Activated effector memory CD4-positive, alpha-beta T cell treated with anti-CD3 and anti-CD28 coated beads, Interleukin-2, amount 50 U/mL, for 16 hours (primary cell): ENCODE measurements around the gene IQCF5.
"Not testable (repeated sequence)": the region's sequence is repeated elsewhere in the genome, so short reads cannot be mapped to it uniquely, and the experiment has no call there.

ENCODE experiments used
- DNase-seq: peaks from one replicate; pipeline ENCODE4 v3.0.0-alpha.2; 2020

IQCF5 gene

DNA sequence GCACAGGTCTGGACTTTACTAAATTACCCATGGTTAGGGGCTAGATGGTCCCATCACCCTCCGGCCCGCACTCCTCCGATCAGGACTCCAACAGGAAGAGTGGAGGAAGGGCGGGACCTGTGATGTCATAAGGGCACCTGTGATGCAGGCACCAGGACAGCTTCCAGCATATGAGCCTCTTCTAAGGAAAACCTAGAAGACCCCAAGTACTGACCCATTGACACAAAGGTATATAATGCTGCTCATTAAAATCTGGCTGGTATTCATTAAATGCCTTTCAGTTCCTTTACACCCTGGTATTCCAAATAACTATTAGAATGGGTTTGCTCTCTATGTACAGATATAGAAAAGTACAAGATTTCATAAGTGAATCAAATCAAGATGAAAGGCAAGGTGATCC is at the start of gene IQCF5:
IQCF5 (minus strand) TSS at position 101 of the 400 bp plus-strand sequence; CDS start at position 31, 70 bp downstream.
- DNase-seq, result no peak

DNA sequence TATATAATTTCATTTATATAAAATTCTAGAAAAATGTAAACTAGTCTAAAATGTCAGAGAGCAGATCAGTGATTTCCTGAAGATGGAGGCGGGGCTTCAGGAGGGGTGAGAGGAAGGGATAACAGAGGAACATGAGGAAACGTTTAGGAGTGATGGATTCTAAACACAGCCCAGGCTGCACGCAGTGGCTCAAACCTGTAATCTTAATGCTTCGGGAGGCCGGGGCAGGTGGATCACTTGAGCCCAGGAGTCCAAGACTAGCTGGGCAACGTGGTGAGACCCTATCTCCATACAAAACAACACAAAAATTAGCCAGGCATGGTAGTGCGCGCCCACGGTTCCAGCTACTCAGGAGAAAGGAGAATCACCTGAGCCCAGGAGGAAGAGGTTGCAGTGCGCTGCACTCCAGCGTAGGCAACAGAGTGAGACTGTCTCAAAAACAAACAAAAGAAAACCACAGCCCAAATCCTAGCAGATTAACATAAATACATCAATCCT is 45.7 kb upstream of the IQCF5 start:
- DNase-seq, result peak; percentile 51

DNA sequence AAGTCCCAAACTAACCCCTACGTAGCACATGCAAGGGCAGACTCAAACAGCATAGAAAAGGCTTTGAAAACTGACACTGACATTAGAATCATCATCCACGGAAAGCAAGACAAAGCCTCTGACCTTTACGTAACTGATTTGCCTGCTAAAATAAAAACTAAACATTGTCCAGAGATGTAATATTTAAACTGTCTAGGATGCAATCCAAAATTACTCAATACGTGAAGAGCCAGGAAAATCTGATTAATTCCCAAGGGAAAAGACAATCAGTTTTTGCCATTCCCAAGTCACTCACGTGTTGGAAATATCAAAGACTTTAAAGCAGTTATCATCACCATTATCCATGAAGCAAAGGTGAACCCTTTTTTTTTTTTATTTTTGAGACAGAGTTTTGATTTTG is 41.0 kb upstream of the IQCF5 start:
- DNase-seq, result no peak

DNA sequence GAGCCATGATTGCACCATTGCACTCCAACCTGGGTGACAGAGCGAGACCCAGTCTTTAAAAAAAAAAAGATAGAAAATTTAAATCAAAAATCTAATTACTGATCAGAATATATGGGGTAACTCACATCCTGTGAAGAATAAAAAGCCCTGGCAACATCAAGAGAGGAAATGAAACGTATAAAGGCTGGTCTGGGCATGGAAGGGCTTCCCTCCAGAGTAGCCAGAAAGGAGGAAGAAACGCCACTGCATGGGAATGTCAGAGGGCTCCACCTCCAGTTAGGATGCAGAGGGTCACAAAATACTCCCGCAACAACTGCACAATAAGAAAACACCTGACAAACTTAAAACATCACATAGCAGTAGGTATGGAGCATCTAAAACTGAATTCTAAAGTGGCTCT is 32.6 kb upstream of the IQCF5 start:
- DNase-seq, result no peak

DNA sequence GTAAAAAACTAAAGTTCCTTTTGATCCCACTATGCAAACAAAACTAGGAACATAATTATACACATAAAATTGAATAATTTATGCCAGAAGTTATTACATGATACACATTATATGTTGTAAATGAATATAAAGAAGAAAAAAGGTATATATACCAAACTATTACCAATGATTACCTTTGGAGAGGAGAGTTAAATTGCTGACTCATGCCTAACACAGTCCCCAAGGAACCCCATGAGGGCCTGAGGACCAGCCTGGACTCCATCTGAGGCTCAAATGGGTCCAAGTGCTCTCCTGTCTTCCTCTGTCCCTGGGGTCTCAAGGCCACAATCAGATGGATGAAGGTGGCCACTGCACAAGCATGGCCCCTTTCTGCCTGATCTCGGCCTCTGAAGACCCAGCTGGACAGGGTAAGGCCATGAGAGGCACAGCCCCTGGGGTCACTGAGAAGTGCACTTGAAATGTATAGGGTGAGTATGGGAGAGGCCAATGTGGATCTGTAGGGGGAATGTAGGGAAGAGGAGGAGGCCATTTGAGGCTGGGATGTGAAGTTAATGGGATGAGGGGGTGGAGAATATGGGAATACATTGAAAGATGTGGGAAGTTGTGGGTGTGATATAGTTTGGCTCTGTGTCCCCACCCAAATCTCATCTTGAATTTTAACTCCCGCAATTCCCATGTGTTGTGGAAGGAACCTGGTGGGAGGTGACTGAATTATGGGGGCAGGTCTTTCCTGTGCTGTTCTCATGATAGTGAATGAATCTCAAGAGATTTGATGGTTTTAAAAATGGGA is 28.8 kb upstream of the IQCF5 start:
- DNase-seq, result no peak

DNA sequence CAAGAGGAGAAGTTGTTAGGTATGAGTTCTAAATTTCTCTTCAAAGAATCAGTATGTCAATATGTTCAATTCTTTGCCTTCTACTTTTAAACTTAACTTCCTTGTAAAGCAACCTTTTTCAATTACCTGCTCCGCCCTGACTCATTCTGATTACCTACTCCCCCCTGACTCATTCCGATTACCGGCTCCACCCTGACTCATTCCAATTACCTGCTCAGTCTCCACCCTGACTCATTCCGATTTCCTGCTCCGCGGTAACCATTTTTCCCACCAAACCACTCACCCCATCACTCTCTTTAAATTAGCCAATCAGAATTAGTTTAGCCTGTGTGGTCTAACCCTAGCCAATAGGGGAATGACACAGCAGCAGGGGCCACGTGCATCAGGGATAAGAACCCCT is 27.0 kb upstream of the IQCF5 start:
- peak; percentile 70 for DNase-seq

DNA sequence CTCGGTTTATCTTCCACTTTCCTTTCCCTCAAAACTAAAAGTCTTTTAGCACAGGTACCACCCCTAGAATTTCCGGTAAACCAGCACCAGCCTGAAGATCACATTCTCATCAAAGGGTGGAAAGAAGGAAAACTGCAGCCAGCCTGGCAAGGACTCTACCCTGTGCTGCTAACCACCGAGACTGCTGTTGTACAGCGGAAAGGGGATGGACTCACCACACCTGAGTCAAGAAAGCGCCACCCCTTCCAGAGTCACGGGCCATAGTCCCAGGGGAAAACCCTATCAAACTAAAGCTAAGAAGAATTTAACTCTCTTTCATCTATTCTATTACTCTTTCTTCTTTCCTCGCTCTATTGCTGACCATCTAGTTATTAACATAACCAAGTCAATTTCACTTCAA is 24.6 kb upstream of the IQCF5 start:
- DNase-seq, result not testable (repeated sequence)

DNA sequence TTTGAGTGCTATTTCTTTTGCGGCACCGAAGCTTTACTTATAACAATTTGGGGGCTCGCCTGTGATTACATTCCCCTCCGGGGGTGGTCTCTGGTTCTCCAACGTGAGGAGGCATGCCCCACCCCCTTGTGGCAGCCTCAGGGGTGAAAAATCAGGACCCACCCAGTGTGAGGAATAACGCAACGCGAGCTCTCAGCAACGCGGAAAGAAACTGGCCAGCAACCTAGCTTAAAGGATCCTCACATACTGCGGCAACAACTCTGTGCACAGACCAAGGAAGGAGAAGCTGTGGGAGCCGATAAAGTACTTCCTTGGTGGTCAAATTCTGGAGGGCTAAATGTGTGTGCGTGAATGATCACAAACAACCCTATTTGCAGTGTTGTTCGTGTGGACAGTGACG is 22.0 kb upstream of the IQCF5 start:
- DNase-seq, result no peak

DNA sequence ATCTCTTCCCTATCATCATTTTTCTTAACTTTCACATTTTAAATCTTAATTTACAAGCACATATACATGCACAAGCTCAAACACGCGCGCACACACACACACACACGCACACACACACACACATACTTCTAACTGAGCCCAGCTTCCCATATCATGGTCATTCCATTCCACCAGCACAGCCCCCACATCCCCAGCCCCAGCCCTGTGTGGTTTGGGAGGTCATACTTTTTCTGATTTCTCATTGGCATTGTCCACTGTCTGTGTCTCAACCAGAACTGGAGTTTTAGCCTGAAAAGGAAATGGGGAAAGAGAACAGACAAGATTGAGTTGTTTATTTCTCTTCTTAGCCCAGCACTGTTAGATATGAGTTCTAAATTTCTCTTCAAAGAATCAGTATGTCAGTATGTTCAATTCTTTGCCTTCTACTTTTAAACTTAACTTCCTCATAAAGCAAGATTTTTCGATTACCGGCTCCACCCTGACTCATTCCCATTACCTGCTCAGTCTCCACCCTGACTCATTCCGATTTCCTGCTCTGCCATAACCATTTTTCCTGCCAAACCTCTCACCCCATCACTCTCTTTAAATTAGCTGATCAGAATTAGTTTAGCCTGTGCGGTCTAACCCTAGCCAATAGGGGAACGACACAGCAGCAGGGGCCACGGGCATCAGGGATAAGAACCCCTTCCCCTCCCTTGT is 21.4 kb upstream of the IQCF5 start:
- DNase-seq, result no peak

DNA sequence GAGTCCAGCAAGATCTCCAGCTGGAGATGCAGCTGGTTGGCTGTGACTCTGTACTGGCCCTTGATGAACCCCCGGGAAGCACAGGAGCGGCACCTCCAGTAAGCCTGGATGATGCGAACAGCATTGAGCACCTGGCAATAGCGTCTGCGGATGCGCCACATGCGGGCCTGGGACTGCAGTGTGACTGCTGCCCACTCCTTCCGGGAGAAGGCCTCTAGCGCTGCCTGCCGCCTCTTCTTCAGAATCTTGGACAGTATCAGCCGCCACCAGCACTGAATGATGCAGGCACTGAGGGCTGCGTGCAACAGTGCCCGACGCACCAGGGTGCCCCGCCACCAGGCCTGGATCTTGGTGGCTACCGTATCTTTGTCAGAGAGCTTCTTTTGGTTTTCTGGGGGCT is 19.5 kb upstream of the IQCF5 start:
- no peak for DNase-seq

DNA sequence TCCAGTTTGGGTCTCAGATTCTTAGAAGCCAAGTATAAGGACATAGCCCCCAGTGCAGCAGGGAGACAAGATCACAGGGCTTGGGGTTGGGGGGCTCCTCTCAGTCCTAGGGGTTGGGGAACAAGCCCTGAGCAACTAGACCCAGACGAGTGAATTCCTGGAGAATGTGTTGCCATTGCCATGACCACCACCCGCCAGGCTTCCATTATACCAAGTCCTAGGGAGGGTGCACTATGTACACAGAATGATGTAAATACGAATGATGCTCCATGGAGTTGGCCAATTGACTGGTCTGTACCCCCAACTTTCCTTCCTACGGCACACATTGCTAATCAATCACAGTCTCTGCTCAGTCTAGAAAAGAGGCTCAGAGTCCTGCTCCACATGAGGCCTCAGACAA is 19.0 kb upstream of the IQCF5 start:
- no peak for DNase-seq

DNA sequence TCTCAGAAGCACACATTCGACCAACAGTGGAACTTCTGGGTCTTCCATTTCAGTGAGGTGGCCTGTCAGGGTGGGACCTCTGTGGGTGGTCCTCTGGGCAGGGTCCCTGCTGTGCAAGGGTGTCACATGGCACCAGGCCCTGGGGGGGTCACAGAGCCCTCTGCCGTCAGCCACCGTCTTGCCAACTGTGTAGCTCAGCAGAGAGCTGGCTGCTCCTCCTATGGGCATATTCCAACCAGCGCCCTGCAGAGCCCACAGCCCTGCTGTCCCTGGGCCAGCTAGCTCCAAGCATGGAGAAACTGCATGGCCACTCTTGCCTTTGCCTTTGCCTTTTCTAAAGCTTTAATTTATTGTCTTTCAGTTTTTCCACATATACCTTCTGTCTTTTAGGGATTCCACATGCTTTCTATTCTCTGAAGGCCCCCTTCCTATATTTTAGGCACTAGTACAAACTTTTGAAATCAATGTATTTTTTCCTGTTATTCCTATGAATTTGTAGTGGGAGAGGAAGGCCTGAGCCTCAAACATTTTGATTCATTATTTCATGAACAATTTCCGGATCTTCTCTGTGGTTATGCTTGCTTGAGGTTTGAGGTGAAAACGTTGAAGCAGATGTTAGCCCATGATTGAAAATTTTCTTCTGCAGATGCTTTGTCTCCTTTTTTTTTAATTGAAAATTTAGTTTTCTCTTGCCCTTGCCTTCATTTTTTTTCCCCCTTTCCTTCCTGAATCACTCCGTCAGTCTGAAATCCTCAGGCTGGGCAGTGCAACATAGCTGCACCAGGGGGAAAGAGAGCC is 16.0 kb upstream of the IQCF5 start:
- no peak for DNase-seq

DNA sequence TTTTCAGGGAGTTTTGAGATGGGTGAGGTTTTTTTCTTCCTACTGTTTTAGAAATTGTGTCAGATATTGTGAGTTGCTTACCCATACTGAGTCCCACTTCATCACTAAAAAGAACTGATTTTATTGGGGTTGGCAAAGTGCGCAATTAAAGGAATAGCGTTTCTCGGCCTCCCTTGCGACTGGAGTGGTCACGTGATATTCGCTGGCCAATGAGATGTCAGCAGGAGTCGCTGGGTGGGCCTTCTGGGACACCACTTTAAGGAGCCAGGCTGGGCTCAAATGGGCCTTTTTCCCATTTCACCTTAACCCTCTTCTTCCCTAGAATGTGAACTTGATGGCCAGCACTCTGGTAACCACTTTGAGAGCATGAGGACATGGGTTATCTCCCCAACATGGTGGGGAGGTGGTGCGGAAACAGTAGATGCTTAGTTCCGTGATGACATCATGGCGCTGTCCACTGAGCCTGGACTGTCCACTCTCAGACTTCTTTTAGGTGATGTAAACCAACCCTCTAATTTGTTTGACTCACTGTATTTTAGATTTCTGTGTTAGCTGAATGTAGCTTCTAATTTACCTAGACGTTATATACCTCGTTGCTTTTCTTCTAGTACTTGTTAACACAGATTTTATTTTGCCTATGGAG is 13.2 kb upstream of the IQCF5 start:
- no peak for DNase-seq

DNA sequence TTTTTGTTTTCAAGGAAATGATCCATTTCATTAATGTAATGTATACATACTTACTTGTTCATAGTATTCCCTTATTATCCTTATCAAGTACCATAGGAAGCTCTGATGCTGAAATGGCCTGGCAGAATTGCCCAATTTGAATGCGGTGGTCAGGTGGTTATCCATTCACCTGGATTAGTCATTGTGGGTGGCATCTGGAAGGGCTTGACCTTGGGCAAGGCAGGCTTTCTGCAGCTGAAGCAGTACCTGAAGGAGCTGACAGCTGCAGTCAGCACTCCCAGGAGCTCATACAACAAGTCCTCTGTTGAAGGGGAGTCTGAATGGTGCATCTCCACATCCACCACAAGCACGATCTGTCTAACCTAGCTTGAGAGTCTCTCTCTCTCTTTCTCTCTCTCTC is 12.2 kb upstream of the IQCF5 start:
- DNase-seq, result no peak

DNA sequence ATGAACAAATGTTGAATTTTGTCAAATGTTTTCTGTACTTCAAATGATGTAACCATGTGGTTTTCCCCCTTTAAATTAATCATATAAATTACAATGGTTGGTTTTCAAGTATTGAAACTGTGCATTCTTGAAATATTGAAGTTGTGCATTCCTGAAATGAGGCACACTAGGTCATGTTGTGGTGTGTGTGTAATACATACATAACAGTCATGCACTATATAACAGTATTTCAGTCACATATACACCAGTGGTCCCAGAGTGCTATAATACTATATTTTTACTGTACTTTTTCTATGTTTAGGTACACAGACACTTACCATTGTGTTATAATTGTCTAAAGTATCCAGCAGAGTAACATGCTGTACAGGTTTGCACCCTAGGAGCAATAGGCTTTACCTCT is 11.0 kb upstream of the IQCF5 start:
- no peak for DNase-seq

DNA sequence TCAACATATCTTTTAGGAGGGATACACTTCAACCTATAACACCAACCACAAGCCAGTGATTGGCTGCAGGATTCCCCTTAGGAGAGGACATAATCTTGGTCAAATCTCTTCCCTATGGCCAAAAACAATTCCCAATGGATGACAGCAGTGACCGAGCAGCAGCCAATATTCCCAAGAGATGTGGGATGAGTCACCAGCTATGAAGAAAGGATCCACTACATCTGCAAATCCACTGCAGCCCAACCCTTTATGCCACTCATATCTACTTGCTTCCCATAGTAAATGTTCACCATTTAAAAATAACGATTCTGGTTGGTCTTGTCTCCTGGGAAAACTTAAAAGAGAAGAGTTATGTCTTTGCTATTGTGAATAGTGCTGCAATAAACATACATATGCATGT is 4.5 kb upstream of the IQCF5 start:
- DNase-seq, result no peak

DNA sequence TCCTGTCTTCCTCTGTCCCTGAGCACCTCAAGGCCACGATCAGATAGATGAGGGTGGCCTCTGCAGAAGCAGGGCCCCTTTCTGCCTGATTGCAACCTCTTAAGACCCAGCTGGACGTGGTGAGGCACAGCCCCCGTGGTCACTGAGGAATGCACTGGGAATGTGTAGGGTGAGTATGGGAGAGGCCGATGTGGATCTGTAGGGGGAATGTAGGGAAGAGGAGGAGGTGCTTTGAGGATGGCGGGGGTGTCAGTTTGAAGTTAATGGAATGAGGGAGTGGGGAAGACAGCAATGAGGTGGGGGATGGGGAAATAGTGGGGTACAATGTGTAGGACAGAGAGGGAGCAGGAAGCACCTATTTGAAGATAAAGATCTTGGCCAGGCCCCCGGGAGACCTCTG is 785 bp upstream of the IQCF5 start:
- DNase-seq, result no peak

DNA sequence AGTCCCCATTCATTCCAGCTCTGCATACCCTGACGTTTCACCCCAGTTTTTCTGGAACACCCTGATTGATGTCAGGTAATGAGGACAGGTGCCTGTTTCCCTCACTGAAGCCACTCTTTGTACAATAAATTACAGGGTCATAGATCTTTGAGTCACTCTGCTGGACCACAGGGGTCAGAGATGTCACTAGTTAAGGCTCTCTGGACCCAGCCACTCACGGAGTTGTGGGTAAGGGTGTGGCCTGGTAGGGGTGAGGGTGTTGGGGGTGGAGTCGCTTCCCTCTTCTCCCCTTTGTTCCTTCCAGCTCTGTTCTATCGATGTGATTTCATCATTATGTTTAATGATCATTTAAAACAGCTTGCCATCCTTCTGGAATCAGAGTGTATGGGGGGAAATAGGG is 512 bp downstream of the IQCF5 start:
- DNase-seq, result no peak

DNA sequence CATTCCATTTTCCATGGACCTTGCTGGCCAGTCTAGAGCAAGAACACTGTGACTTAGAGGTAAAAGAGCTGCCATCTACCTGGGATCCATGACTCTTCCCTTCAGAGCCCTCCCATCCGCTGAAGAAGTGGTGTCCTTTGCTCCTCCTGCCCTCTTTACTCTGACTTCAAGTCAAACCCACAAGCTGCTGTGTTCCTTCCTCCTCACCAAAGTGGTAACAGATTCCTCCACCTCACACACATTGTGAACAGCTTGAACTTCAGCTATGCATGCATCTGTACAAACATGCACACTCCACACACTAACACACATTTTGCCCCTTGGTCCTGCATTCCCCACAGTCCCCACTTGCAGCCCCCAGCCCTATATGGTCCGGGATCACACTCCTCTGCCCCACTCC is 990 bp downstream of the IQCF5 start:
- no peak for DNase-seq

DNA sequence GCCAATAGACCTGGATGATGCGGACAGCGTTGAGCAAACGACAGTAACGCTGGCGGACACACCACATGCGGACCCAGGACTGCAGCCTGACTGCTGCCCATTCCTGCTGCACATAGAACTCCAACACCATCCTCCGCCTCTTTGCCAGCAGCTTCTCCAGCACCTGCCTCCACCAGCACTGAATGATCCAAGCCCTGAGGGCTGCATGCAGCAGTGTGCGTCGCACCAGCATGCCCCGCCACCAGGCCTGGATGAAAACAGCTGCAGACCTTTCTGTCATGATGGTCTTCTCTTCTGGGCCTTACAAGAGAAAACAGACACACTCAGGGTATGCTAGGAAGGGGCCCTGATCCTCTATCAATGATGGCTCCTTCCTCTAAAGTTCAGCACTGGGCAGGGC is 1.5 kb downstream of the IQCF5 start:
- DNase-seq, result no peak

DNA sequence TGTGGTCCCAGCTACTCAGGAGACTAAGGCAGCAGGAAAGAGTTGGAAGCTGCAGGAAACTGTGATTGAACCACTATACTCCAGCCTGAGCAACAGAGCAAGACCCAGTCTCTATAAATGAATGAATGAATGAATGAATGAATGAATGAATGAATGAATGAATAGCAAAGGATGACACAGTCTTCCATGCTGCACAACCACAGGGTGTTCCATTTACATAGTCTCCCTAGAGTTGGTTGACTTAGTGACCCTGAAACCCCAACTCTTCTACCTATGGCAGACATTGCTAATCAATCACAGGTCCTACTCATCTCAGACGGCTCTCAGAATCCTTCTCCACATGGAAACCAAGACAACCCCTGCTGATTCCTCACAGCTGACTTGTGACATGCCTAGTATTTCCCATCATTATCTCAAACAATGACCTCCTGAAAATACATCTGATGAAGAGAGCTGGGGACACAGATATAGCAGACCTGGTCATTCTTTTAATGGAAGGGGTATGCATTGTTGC is 2.1 kb downstream of the IQCF5 start:
- DNase-seq, result no peak

DNA sequence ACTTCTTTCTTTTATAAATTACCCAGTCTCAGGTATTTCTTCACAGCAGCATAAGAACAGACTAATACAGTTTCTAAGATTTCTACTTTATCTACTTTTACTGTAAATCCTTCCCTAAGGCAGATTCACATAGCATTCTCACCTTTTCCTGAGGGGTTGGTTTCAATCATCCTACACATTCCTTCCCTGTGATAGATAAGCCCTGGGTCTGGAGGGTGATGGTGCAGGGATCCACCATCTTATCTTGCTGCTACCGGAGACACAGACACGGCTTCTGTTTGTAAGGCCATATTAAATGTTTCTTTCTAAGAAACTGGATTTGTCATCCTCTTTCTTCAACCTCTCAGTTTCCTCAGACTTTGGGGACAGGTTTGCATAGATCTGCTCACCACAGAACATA is 6.1 kb downstream of the IQCF5 start:
- no peak for DNase-seq

DNA sequence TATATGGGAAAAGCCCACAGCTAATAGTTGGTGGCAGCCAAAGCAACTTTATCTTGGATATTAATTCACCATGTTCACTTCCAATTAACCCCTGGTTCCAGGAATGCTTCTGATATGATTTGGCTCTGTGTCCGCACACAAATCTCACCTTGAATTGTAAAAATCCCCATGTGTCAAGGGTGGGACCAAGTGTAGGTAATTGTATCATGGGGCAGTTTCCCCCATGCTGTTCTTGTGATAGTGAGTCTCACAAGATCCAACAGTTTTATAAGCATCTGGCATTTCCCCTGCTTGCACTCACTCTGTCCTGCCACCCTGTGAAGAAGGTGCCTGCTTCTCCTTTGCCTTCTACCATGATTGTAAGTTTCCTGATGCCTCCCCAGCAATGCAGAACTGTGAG is 6.5 kb downstream of the IQCF5 start:
- DNase-seq, result not testable (repeated sequence)
